Activated CD8-positive, alpha-beta T cell treated with anti-CD3 and anti-CD28 coated beads for 36 hours (primary cell): ENCODE results near the gene SURF1. TPM values are rescaled to one million over a fixed set of nuclear protein-coding genes. Genes with fewer than 3 reads are reported as not detected.
A peak's percentile ranks its signal among the peaks of the same experiment; 100 is the strongest.

Experiments used
- ATAC-seq: fragments of 200-7000 bp; cut with Tn5 transposase; one replicate; pipeline ENCODE4 v1.10.0; 2021; ENCODE audit warnings: mild to moderate bottlenecking, moderate library complexity
- CTCF ChIA-PET: fragments of 350-600 bp; sonication (Branson Sonifier 250); formaldehyde crosslinking; loops from one replicate; lab custom pipeline; 2021; ENCODE audit warnings: antibody characterized with exemption; lab: Charles Lee
- POLR2A ChIA-PET: fragments of 350-600 bp; sonication (Branson Sonifier 250); formaldehyde crosslinking; loops from one replicate; lab custom pipeline; 2021; ENCODE audit warnings: antibody characterized with exemption; lab: Charles Lee
- DNase-seq: peaks from one replicate; pipeline ENCODE4 v3.0.0-alpha.2; 2020
- H3K27ac Mint-ChIP-seq: one replicate; pipeline ENCODE4 v1.8.0; 2021; ENCODE audit warnings: mild to moderate bottlenecking, mixed read lengths
- H3K27me3 Mint-ChIP-seq: one replicate; pipeline ENCODE4 v1.8.0; 2021; ENCODE audit warnings: mixed read lengths
- H3K36me3 Mint-ChIP-seq: one replicate; pipeline ENCODE4 v1.8.0; 2021; ENCODE audit warnings: low read depth, mixed read lengths
- H3K4me1 Mint-ChIP-seq: one replicate; pipeline ENCODE4 v1.8.0; 2021; ENCODE audit warnings: low read depth, mixed read lengths
- H3K4me3 Mint-ChIP-seq: one replicate; pipeline ENCODE4 v1.8.0; 2021; ENCODE audit warnings: mild to moderate bottlenecking, moderate library complexity, mixed read lengths
- H3K9me3 Mint-ChIP-seq: one replicate; pipeline ENCODE4 v1.8.0; 2021; ENCODE audit warnings: mixed read lengths
- intact Hi-C: fragments of 100-400 bp; cut with micrococcal nuclease; formaldehyde crosslinking; loops from one replicate; pipeline ENCODE4 v1.10.0; 2022
- total RNA-seq, 2 experiments: library from RNA; stranded (reverse); gene quantifications; one replicate each; pipeline ENCODE4 v1.2.3, GENCODE V29; 2021
- TF ChIP-seq, protein P1 (sequence below): fragments of 200-600 bp; IDR thresholded peaks from one replicate; pipeline ENCODE4 v1.8.0; 2022; ENCODE audit warnings: antibody characterized with exemption, mild to moderate bottlenecking

Gene SURF1
- total RNA-seq, 2 experiments from 2014 or later: 22.1 to 25.3 TPM

GRCh38 chr9:133375724-133376654 is 19.7 kb upstream of the SURF1 start, which contains the start of the genes STKLD1 and SURF4:
TSS of gene STKLD1 (plus strand) at chr9:133376366. CDS start at chr9:133376474, 108 bp downstream.
TSS of gene SURF4 (minus strand) at chr9:133376060. CDS start at chr9:133375969, 91 bp downstream.
- TF ChIP-seq, protein P1, sequence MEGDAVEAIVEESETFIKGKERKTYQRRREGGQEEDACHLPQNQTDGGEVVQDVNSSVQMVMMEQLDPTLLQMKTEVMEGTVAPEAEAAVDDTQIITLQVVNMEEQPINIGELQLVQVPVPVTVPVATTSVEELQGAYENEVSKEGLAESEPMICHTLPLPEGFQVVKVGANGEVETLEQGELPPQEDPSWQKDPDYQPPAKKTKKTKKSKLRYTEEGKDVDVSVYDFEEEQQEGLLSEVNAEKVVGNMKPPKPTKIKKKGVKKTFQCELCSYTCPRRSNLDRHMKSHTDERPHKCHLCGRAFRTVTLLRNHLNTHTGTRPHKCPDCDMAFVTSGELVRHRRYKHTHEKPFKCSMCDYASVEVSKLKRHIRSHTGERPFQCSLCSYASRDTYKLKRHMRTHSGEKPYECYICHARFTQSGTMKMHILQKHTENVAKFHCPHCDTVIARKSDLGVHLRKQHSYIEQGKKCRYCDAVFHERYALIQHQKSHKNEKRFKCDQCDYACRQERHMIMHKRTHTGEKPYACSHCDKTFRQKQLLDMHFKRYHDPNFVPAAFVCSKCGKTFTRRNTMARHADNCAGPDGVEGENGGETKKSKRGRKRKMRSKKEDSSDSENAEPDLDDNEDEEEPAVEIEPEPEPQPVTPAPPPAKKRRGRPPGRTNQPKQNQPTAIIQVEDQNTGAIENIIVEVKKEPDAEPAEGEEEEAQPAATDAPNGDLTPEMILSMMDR: no peak
- ATAC-seq: peak; percentile 73
- Mint-ChIP-seq H3K36me3 (peaks cover 37% of the 10 kb centered on the region), H3K27ac (peak within 1 kb of the TSS; percentile 98), H3K9me3 (no peaks in the 10 kb centered on the region), H3K4me1 (peaks cover 34% of the 10 kb centered on the region), H3K4me3 (peak within 1 kb of the TSS; percentile 99), H3K27me3 (no peaks in the 10 kb centered on the region)
- DNase-seq: peak; percentile 96
- intact Hi-C loops: loop anchor here (10.0 kb wide), 1 partner anchor 109 kb away; no protein-coding TSS in a partner anchor
- POLR2A ChIA-PET: interaction anchor here (0.7 to 28.8 kb wide), 15 partner anchors 9 to 226 kb away, joined by 3 to 872 read pairs (median 4); partner anchors contain the start of genes MED22, RPL7A, SURF1 and SURF2
- CTCF ChIA-PET: interaction anchor here (0.9 to 2.9 kb wide), 8 partner anchors 17 to 232 kb away, joined by 3 to 15 read pairs (median 4); no protein-coding TSS in a partner anchor

GRCh38 chr9:133375116-133375723 is 18.9 kb upstream of the SURF1 start:
- intact Hi-C loops: loop anchor here (10.0 kb wide), 1 partner anchor 110 kb away; no protein-coding TSS in a partner anchor
- Mint-ChIP-seq H3K36me3 (peaks cover 45% of the 10 kb centered on the region), H3K27ac (peak overlapping the region; percentile 98), H3K9me3 (no peaks in the 10 kb centered on the region), H3K27me3 (no peaks in the 10 kb centered on the region), H3K4me3 (peak overlapping the region; percentile 99), H3K4me1 (peaks cover 41% of the 10 kb centered on the region)
- POLR2A ChIA-PET: interaction anchor here (0.9 to 28.8 kb wide), 9 partner anchors 10 to 42 kb away, joined by 3 to 872 read pairs (median 6); partner anchors contain the start of genes MED22, RPL7A, SURF1 and SURF2
- peak; percentile 32 for DNase-seq
- CTCF ChIA-PET: interaction anchor here (1.2 to 2.9 kb wide), 3 partner anchors 16 to 26 kb away, joined by 7 to 15 read pairs (median 11); partner anchors contain the start of genes MED22 and RPL7A
- TF ChIP-seq, protein P1: no peak
- ATAC-seq: no peak

- POLR2A ChIA-PET: interaction anchor here (0.9 to 28.8 kb wide), 9 partner anchors 9 to 42 kb away, joined by 3 to 872 read pairs (median 6); partner anchors contain the start of genes MED22, RPL7A, SURF1 and SURF2
- CTCF ChIA-PET: interaction anchor here (1.1 to 2.9 kb wide), 5 partner anchors 16 to 189 kb away, joined by 3 to 15 read pairs (median 7); partner anchors contain the start of genes MED22, RPL7A and SURF1
- peaks cover 47% of the 10 kb centered on the region for H3K4me1 Mint-ChIP-seq
These were observed 18.4 kb upstream of the SURF1 start for GRCh38 chr9:133374612-133375115.

DNA sequence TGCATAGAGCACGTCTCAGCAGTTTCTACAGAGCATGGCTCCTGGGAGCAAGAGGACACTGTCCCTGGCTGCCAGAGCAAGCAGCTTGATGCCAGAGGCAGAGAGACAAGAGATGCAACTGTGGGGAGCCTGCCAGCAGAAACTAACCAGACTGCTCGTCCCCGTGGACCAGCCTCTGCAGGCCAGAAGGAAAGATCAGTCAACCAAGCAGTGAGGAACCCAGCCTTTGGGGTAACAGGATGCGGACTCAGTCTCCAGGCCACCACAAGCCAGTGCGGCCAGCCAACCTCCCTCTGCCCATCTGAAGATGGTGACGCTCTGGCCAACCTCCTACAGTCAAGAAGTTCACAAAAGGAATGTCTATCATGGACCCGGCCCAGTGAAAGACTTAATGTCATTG is 15.9 kb upstream of the SURF1 start:
- Mint-ChIP-seq H3K4me3 (peak overlapping the region; percentile 79), H3K9me3 (no peaks in the 10 kb centered on the region)
- no peak for DNase-seq

More at GRCh38 chr9:133374612-133375115, 18.4 kb upstream of the SURF1 start:
- Mint-ChIP-seq H3K27ac (peak overlapping the region; percentile 98), H3K36me3 (peaks cover 50% of the 10 kb centered on the region), H3K4me3 (peak overlapping the region; percentile 99), H3K9me3 (no peaks in the 10 kb centered on the region), H3K27me3 (no peaks in the 10 kb centered on the region)
- intact Hi-C loops: loop anchor here (10.0 kb wide), 1 partner anchor 110 kb away; no protein-coding TSS in a partner anchor
- peak; percentile 62 for DNase-seq
- TF ChIP-seq, protein P1: no peak
- peak; percentile 19 for ATAC-seq

More for the DNA sequence above, 15.9 kb upstream of the SURF1 start:
- POLR2A ChIA-PET: interaction anchor here (1.0 to 28.8 kb wide), 9 partner anchors 9 to 339 kb away, joined by 3 to 872 read pairs (median 5); partner anchors contain the start of genes MED22, REXO4, RPL7A and SURF1
- CTCF ChIA-PET: interaction anchor here (1.2 to 3.2 kb wide), 11 partner anchors 15 to 191 kb away, joined by 3 to 38 read pairs (median 5); partner anchors contain the start of genes MED22, RPL7A, SURF1 and SURF2
- ATAC-seq: no peak
- peaks cover 68% of the 10 kb centered on the region for H3K36me3 Mint-ChIP-seq
- intact Hi-C loops: loop anchor here (10.0 kb wide), 1 partner anchor 113 kb away; no protein-coding TSS in a partner anchor
- TF ChIP-seq, protein P1: no peak
- no peaks in the 10 kb centered on the region for H3K27me3 Mint-ChIP-seq
- H3K27ac Mint-ChIP-seq: peak overlapping the region; percentile 98
- H3K4me1 Mint-ChIP-seq: peaks cover 62% of the 10 kb centered on the region
